Uterus (tissue), 4 donors: Measurements from ENCODE around the gene OTOS. TPM values are rescaled to one million over a fixed set of nuclear protein-coding genes. Genes with fewer than 3 reads are reported as not detected.

Experiments
- DNase-seq, 2 donors: peaks; one replicate each; pipeline ENCODE4 v3.0.0-alpha.2; 2019 to 2020
- H3K27ac ChIP-seq, 2 donors: fragments of 200-600 bp; sonication (generic); 1 replicate in 1 of 2; 2 replicates in 1 of 2; pipeline ENCODE4 v1.5.1; 2016 to 2018
- H3K27me3 ChIP-seq, 2 donors: fragments of 200-600 bp; sonication (generic); one replicate each; pipeline ENCODE4 v1.5.1; 2018 to 2019; ENCODE audit warnings: control low read depth in 1 of 2
- H3K36me3 ChIP-seq, 2 donors: fragments of 200-600 bp; sonication (generic); one replicate each; pipeline ENCODE4 v1.5.1; 2019; ENCODE audit warnings: control low read depth in 1 of 2
- H3K4me1 ChIP-seq, 2 donors: fragments of 200-600 bp; sonication (generic); one replicate each; pipeline ENCODE4 v1.5.1; 2018 to 2019; ENCODE audit warnings: control low read depth in 1 of 2
- H3K4me3 ChIP-seq, 2 donors: fragments of 200-600 bp; sonication (generic); 1 replicate in 1 of 2; 2 replicates in 1 of 2; pipeline ENCODE4 v1.5.1; 2018 to 2019; ENCODE audit warnings: mild to moderate bottlenecking in 1 of 2
- H3K9me3 ChIP-seq, 2 donors: fragments of 200-600 bp; sonication (generic); one replicate each; pipeline ENCODE4 v1.5.1; 2019; ENCODE audit warnings: control low read depth in 1 of 2
- POLR2A ChIP-seq, 2 donors: fragments of 450-650 bp; IDR thresholded peaks; one replicate each; pipeline ENCODE4 v1.6.1; 2016; ENCODE audit warnings: antibody characterized with exemption in 2 of 2, mild to moderate bottlenecking in 1 of 2, moderate library complexity in 1 of 2
- intact Hi-C: fragments of 100-400 bp; cut with DNase I; formaldehyde crosslinking; loops from one replicate; pipeline ENCODE4 v1.15.1; 2023; ENCODE audit warnings: low total_unique reads
- total RNA-seq, 4 donors: library from RNA; depleted of rRNA in 3 of 4; stranded (reverse); fragments of >200 nt in 3 of 4; gene quantifications; one replicate each; pipeline versions ENCODE4 v1.1.0 to v1.2.4, GENCODE V29; 2014 to 2023
- TF ChIP-seq, protein P1 (sequence below), 4 experiments: fragments of 200-600 bp in 2 of 4; fragments of 450-650 bp in 2 of 4; sonication (generic) in 2 of 4; IDR thresholded peaks; one replicate each; pipeline ENCODE4 v1.5.1; 2016 to 2019; ENCODE audit warnings: antibody characterized with exemption in 4 of 4, mild to moderate bottlenecking in 2 of 4, moderate library complexity in 1 of 4
- donor health status: DM: yes; HTN: yes; CAD: no.

The OTOS gene
- not detected for total RNA-seq

DNA sequence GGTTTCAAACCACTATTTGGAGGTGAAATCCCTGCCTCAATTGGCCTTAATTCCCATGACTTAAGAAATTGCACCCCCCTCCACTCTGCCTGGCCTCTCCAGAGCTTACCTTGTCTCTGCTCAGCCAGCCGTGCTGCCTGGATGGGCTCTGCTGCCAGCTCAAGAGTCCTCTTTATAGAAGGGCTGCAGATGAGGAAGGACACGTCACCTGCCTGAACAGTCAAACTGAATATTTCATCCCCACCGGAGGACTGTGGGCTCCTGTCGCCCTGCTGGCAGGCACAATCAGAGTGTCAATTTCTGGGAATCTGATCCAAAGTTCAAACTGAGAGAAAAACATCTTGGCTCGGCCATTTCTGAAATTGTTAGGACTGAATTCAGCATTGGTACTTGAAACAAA is at the start of gene OTOS:
Gene OTOS, minus strand, starts transcription at position 148 of the 400 bp plus-strand sequence. CDS start 332 bp downstream, outside the sequence.
- H3K27ac ChIP-seq, result no peak within 1 kb of the TSS
- H3K27me3 ChIP-seq, result no peaks in the 10 kb centered on the region
- DNase-seq, result no peak
- H3K4me1 ChIP-seq, result peaks cover 0 to 5% of the 10 kb centered on the region in 2 donors
- H3K9me3 ChIP-seq, result no peaks in the 10 kb centered on the region
- no peak within 1 kb of the TSS for H3K4me3 ChIP-seq
- TF ChIP-seq POLR2A (IDR thresholded peaks at IDR 0.05), result no peak
- TF ChIP-seq, protein P1, sequence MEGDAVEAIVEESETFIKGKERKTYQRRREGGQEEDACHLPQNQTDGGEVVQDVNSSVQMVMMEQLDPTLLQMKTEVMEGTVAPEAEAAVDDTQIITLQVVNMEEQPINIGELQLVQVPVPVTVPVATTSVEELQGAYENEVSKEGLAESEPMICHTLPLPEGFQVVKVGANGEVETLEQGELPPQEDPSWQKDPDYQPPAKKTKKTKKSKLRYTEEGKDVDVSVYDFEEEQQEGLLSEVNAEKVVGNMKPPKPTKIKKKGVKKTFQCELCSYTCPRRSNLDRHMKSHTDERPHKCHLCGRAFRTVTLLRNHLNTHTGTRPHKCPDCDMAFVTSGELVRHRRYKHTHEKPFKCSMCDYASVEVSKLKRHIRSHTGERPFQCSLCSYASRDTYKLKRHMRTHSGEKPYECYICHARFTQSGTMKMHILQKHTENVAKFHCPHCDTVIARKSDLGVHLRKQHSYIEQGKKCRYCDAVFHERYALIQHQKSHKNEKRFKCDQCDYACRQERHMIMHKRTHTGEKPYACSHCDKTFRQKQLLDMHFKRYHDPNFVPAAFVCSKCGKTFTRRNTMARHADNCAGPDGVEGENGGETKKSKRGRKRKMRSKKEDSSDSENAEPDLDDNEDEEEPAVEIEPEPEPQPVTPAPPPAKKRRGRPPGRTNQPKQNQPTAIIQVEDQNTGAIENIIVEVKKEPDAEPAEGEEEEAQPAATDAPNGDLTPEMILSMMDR (IDR thresholded peaks at IDR 0.05), result no peak
- H3K36me3 ChIP-seq, result no peaks in the 10 kb centered on the region
- intact Hi-C loops, result loop anchor here (10.0 kb wide), 2 partner anchors 76 to 1106 kb away; no protein-coding TSS in a partner anchor

DNA sequence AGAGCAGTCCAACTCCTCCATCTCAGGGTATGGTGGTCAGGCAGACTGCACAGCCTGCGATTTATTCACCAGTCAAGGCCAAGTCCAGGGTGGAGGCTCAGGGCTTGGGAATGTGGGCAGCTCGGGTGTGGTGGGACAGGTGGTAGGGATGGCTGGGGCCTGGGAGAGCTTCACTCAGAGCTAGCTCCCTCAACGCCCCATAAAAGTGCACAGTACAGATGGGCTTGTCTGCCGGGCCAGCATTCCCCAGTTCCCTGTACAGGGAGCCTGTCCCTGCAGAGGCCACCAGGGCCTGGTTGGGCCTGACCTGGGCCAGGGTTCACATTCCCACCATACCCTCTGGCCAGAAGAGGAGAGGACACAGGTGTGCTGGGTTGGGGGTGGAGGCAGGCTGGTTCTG is 49.2 kb upstream of the OTOS start:
- Histone ChIP-seq H3K36me3 (no peaks in the 10 kb centered on the region), H3K27ac (no peak overlapping the region), H3K4me3 (no peak overlapping the region), H3K4me1 (no peaks in the 10 kb centered on the region), H3K27me3 (no peaks in the 10 kb centered on the region), H3K9me3 (no peaks in the 10 kb centered on the region)
- intact Hi-C loops, result no loop called here
- DNase-seq, result no peak
- TF ChIP-seq, protein P1 (IDR thresholded peaks at IDR 0.05), result no peak
- no peak for TF ChIP-seq POLR2A (IDR thresholded peaks at IDR 0.05)

DNA sequence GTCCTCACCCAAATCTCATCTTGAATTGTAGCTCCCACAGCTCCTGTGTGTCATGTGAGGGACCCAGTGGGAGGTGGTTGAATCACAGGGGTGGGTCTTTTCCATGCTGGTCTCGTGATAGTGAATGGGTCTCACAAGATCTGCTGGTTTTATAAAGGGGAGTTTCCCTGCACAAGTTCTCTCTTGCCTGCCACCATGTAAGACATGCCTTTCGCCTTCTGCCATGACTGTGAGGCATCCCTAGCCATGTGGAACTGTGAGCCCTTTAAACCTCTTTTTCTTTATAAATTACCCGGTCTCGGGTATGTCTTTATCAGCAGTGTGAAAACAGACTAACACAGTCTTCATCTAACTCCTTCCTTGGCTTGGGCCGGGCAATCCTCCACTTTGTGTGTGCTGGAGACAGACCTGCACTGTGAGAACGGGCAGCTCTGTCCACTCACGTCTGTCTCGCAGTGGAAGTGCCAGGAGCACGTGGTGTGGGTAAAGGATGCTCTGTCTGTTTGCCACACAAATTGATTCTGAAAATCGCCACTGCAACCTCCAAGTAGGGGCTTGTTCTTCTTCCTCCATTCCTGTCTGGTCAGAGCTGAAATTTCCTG is 47.6 kb upstream of the OTOS start:
- Histone ChIP-seq H3K4me3 (no peak overlapping the region), H3K36me3 (no peaks in the 10 kb centered on the region), H3K9me3 (no peaks in the 10 kb centered on the region), H3K27me3 (no peaks in the 10 kb centered on the region), H3K27ac (no peak overlapping the region), H3K4me1 (no peaks in the 10 kb centered on the region)
- intact Hi-C loops, result no loop called here
- no peak for DNase-seq
- no peak for TF ChIP-seq POLR2A (IDR thresholded peaks at IDR 0.05)

DNA sequence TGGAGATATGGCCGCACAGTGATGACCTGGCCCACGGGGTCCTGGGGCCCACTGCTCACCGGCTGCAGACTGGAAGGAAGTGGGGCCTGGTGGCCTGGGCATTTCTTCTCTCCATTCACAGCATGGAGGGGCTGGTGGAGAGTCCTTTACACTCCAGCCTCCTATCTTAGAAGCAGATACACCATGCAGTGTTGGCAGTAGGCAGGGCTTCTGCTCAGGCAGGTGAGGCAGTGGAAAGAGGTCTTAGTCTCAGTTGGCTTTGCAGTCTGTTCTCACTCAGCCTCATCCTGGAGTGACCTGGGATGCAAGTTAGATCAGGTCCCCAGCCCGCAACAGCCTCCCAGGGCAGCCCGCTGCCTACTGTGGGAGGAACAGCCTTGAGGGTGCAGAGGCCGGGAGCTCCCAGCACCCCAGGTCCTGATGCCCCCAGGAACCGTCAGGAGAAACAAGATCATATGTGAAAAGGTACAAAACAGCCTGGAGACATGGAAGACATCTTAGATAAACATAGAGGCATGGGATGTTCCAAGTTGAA is 45.8 kb upstream of the OTOS start:
- H3K27me3 ChIP-seq, result no peaks in the 10 kb centered on the region
- no peak for DNase-seq
- H3K9me3 ChIP-seq, result no peaks in the 10 kb centered on the region
- no peak overlapping the region for H3K4me3 ChIP-seq
- H3K4me1 ChIP-seq, result no peaks in the 10 kb centered on the region
- intact Hi-C loops, result no loop called here
- no peak overlapping the region for H3K27ac ChIP-seq
- no peaks in the 10 kb centered on the region for H3K36me3 ChIP-seq
- TF ChIP-seq, protein P1 (IDR thresholded peaks at IDR 0.05), result no peak
- no peak for TF ChIP-seq POLR2A (IDR thresholded peaks at IDR 0.05)

DNA sequence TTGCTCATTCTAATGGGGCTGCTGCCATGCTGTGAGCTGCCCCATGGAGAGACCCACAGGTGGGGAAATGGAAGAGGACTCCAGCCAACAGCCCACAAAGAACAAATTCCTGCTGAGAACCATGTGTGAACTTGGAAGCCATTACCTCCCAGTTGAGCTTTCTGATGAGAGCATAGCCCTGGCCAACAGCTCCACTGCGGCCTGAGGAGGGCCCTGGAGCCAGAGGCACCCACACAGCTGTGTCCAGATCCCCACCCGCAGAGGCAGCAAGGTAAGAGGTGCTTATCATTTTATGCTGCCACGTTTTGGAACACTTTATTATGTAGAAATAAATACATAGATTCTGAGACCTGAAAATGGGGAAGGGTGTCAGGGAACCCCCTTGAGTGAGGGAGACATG is 44.2 kb upstream of the OTOS start:
- Histone ChIP-seq H3K4me1 (no peaks in the 10 kb centered on the region), H3K27ac (no peak overlapping the region), H3K36me3 (no peaks in the 10 kb centered on the region), H3K27me3 (no peaks in the 10 kb centered on the region), H3K4me3 (no peak overlapping the region), H3K9me3 (no peaks in the 10 kb centered on the region)
- DNase-seq, result no peak
- intact Hi-C loops, result no loop called here
- TF ChIP-seq POLR2A (IDR thresholded peaks at IDR 0.05), result no peak
- TF ChIP-seq, protein P1 (IDR thresholded peaks at IDR 0.05), result no peak
